ENCODE measurements around the gene NEU3. TPM values are rescaled to one million over a fixed set of nuclear protein-coding genes. Genes with fewer than 3 reads are reported as not detected.

Gene NEU3
- total RNA-seq, 1 donor from 2014 or later = 6.6 TPM

GRCh38 chr11:75031771-75032549 is 43.2 kb downstream of the NEU3 start:
- Mint-ChIP-seq H3K27ac (ENCODE audit: unreplicated experiment) (no peak overlapping the region), H3K36me3 (ENCODE audit: unreplicated experiment) (no peaks in the 10 kb centered on the region), H3K9me3 (ENCODE audit: unreplicated experiment) (no peaks in the 10 kb centered on the region), H3K4me3 (ENCODE audit: unreplicated experiment) (no peak overlapping the region), H3K27me3 (ENCODE audit: unreplicated experiment) (no peaks in the 10 kb centered on the region), H3K4me1 (ENCODE audit: low read depth, unreplicated experiment) (no peaks in the 10 kb centered on the region)
- peak; percentile 90 for DNase-seq
- peak; percentile 77 for TF ChIP-seq CTCF (IDR thresholded peaks at IDR 0.05; ENCODE audit: partially characterized antibody, unreplicated experiment)

GRCh38 chr11:75032550-75032935 is 43.8 kb downstream of the NEU3 start:
- no peaks in the 10 kb centered on the region for H3K9me3 Mint-ChIP-seq (ENCODE audit: unreplicated experiment)

DNA sequence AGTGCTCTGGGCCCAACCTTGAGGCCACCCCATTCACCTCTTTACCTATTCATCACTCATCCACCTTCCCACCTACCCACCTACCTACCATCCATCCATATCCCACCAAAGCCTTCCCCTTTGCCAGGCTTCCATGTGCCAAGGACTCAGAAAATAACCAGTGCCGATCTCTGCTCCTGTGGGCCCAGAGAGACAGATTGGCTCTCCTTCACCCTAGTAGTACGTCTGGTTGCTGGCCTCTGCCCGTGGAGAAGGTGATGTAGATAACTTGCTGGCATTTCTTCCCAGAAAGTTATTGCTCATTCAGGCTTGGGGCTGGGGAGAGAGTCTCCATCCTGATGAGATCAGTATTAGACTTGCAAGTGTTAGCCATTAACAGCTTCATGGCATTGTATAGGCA is 45.2 kb downstream of the NEU3 start:
- TF ChIP-seq CTCF (IDR thresholded peaks at IDR 0.05; ENCODE audit: partially characterized antibody, unreplicated experiment) = no peak
- no peak overlapping the region for H3K4me3 Mint-ChIP-seq (ENCODE audit: unreplicated experiment)
- H3K27me3 Mint-ChIP-seq (ENCODE audit: unreplicated experiment) = no peaks in the 10 kb centered on the region
- H3K4me1 Mint-ChIP-seq (ENCODE audit: low read depth, unreplicated experiment) = no peaks in the 10 kb centered on the region
- H3K36me3 Mint-ChIP-seq (ENCODE audit: unreplicated experiment) = no peaks in the 10 kb centered on the region
- H3K9me3 Mint-ChIP-seq (ENCODE audit: unreplicated experiment) = no peaks in the 10 kb centered on the region
- no peak overlapping the region for H3K27ac Mint-ChIP-seq (ENCODE audit: unreplicated experiment)
- no peak for DNase-seq

More at GRCh38 chr11:75032550-75032935, 43.8 kb downstream of the NEU3 start:
- TF ChIP-seq CTCF (IDR thresholded peaks at IDR 0.05; ENCODE audit: partially characterized antibody, unreplicated experiment) = no peak
- Mint-ChIP-seq H3K4me1 (ENCODE audit: low read depth, unreplicated experiment) (no peaks in the 10 kb centered on the region), H3K4me3 (ENCODE audit: unreplicated experiment) (no peak overlapping the region), H3K36me3 (ENCODE audit: unreplicated experiment) (no peaks in the 10 kb centered on the region), H3K27me3 (ENCODE audit: unreplicated experiment) (no peaks in the 10 kb centered on the region), H3K27ac (ENCODE audit: unreplicated experiment) (no peak overlapping the region)
- DNase-seq = no peak

- no peaks in the 10 kb centered on the region for H3K27me3 Mint-ChIP-seq (ENCODE audit: unreplicated experiment)
- no peak for TF ChIP-seq CTCF (IDR thresholded peaks at IDR 0.05; ENCODE audit: partially characterized antibody, unreplicated experiment)
- H3K36me3 Mint-ChIP-seq (ENCODE audit: unreplicated experiment) = no peaks in the 10 kb centered on the region
- no peak overlapping the region for H3K4me3 Mint-ChIP-seq (ENCODE audit: unreplicated experiment)
- H3K27ac Mint-ChIP-seq (ENCODE audit: unreplicated experiment) = no peak overlapping the region
- DNase-seq = no peak
- no peaks in the 10 kb centered on the region for H3K4me1 Mint-ChIP-seq (ENCODE audit: low read depth, unreplicated experiment)
- peaks cover 2% of the 10 kb centered on the region for H3K9me3 Mint-ChIP-seq (ENCODE audit: unreplicated experiment)
Measured at GRCh38 chr11:75035256-75035655, 46.5 kb downstream of the NEU3 start.

GRCh38 chr11:75035911-75036565 is 47.3 kb downstream of the NEU3 start:
- H3K27me3 Mint-ChIP-seq (ENCODE audit: unreplicated experiment) = no peaks in the 10 kb centered on the region
- peaks cover 4% of the 10 kb centered on the region for H3K9me3 Mint-ChIP-seq (ENCODE audit: unreplicated experiment)
- no peak for TF ChIP-seq CTCF (IDR thresholded peaks at IDR 0.05; ENCODE audit: partially characterized antibody, unreplicated experiment)
- H3K36me3 Mint-ChIP-seq (ENCODE audit: unreplicated experiment) = peaks cover 5% of the 10 kb centered on the region
- H3K27ac Mint-ChIP-seq (ENCODE audit: unreplicated experiment) = no peak overlapping the region
- no peak for DNase-seq
- H3K4me1 Mint-ChIP-seq (ENCODE audit: low read depth, unreplicated experiment) = no peaks in the 10 kb centered on the region
- H3K4me3 Mint-ChIP-seq (ENCODE audit: unreplicated experiment) = no peak overlapping the region
